RWPE1 (cell line): ENCODE results near the gene LACC1.

Experiments used
- CTCF ChIA-PET: fragments of 350-600 bp; sonication (Branson Sonifier 250); formaldehyde crosslinking; extraction: SDS; loops from one replicate; lab custom pipeline; 2021; lab: Yijun Ruan, JAX
- POLR2A ChIA-PET: fragments of 400-600 bp; formaldehyde crosslinking; extraction: SDS; loops from one replicate; lab custom pipeline; 2020; ENCODE audit warnings: antibody characterized with exemption; ENCODE audit not compliant: low non-redundant PET; lab: Yijun Ruan, JAX
- DNase-seq: peaks from one replicate; pipeline ENCODE4 v3.0.0; 2012; ENCODE audit warnings: low spot score
- H3K27ac ChIP-seq: fragments of 450-650 bp; 2 replicates; pipeline ENCODE4 v1.5.1; 2017
- TF ChIP-seq, protein P1 (sequence below): fragments of 450-650 bp; conservative IDR thresholded peaks from 2 replicates; pipeline ENCODE4 v1.5.1; 2017; ENCODE audit warnings: low read depth, mild to moderate bottlenecking

Gene LACC1

DNA sequence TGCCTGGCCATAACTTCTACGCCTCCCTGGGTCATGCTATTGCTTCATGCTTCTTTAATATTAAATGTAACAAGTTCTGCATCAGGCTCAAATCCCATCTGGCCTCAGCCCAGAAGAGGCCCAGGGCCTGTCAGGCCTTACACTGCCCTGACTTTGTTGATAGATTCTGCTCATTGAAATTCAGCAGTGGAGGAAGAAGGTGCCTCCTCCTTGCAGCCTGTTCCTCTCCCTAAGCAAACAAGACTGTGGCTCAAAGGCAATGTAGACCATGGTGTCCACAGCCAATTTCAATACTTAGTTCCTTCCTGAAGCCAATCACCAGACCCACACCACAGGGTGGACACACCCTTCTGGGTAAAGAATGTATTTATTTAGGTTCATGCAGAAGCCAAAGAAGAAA lies 59.4 kb downstream of the LACC1 start:
- DNase-seq = no peak
- ChIA-PET POLR2A (no interaction called here), CTCF (no interaction called here)
- H3K27ac ChIP-seq = no peak overlapping the region
- TF ChIP-seq, protein P1, sequence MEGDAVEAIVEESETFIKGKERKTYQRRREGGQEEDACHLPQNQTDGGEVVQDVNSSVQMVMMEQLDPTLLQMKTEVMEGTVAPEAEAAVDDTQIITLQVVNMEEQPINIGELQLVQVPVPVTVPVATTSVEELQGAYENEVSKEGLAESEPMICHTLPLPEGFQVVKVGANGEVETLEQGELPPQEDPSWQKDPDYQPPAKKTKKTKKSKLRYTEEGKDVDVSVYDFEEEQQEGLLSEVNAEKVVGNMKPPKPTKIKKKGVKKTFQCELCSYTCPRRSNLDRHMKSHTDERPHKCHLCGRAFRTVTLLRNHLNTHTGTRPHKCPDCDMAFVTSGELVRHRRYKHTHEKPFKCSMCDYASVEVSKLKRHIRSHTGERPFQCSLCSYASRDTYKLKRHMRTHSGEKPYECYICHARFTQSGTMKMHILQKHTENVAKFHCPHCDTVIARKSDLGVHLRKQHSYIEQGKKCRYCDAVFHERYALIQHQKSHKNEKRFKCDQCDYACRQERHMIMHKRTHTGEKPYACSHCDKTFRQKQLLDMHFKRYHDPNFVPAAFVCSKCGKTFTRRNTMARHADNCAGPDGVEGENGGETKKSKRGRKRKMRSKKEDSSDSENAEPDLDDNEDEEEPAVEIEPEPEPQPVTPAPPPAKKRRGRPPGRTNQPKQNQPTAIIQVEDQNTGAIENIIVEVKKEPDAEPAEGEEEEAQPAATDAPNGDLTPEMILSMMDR = no peak

DNA sequence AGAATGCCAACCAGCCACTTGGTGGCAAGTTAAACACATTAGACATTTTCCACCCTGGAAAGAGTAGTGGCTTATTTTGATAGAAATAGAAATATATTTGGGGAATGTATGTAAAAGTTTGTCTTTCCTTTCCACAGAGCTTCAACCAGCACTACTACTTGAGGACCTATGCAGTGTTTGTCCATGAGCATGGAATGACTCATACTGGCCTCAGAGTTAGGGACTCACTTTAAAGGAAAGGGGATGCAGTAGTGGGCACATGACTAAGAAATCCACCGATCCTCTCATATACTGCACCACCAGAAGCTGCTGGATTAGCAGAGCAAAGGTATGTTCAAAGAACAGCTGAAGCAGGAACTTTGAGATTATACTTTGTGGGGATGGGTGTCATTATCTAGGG lies 62.6 kb downstream of the LACC1 start:
- ChIA-PET POLR2A (no interaction called here), CTCF (interaction anchor here (0.6 kb wide), 1 partner anchor 38 kb away, joined by 3 read pairs; no protein-coding TSS in a partner anchor)
- no peak for DNase-seq
- no peak overlapping the region for H3K27ac ChIP-seq
- TF ChIP-seq, protein P1 = no peak
